H1 (cell line): ENCODE results near the gene RHOT1. TPM values are rescaled to one million over a fixed set of nuclear protein-coding genes. Genes with fewer than 3 reads are reported as not detected.

Source experiments
- SRF ChIP-seq: IDR thresholded peaks from 2 replicates; pipeline ENCODE4 v1.6.1; 2011; ENCODE audit warnings: mild to moderate bottlenecking, low read depth, low read length, moderate library complexity
- TBP ChIP-seq: IDR thresholded peaks from 2 replicates; pipeline ENCODE4 v1.6.1; 2011; ENCODE audit warnings: low read depth, low read length, improper control_type of control experiment
- ZNF274 ChIP-seq: IDR thresholded peaks from 2 replicates; pipeline ENCODE4 v1.7.0; 2012; ENCODE audit warnings: low read length, borderline replicate concordance; ENCODE audit errors: extremely low read depth
- polyA plus RNA-seq, 7 experiments: library from polyadenylated mRNA; depleted of rRNA in 3 of 7; stranded (reverse) in 5 of 7; unstranded in 2 of 7; fragments of >200 nt in 5 of 7; fragments of 200-250 nt in 2 of 7; gene quantifications; 1 replicate in 5 of 7; 2 replicates in 1 of 7; 4 replicates in 1 of 7; pipeline versions ENCODE4 v1.2.1 to v1.2.3, GENCODE V29; 2011 to 2013; ENCODE audit warnings: missing spikeins in 2 of 7, mixed read lengths in 2 of 7
- total RNA-seq: library from RNA; stranded (reverse); fragmentation: NEBNext Ultra II Directional; extraction: Animal tissue kit (Norgen Biotek cat#: 25700); gene quantifications from 2 replicates; pipeline ENCODE4 v1.2.1, GENCODE V29; 2021
- TF ChIP-seq, protein P1 (sequence below): IDR thresholded peaks from 2 replicates; pipeline ENCODE4 v1.6.1; 2012; ENCODE audit warnings: inconsistent platforms

The RHOT1 gene
- total and polyA plus RNA-seq, 2 of the 8 experiments (the other 6 are each of a cell fraction or from before 2014, with no cell fraction given): 34.2 to 38.2 TPM

DNA sequence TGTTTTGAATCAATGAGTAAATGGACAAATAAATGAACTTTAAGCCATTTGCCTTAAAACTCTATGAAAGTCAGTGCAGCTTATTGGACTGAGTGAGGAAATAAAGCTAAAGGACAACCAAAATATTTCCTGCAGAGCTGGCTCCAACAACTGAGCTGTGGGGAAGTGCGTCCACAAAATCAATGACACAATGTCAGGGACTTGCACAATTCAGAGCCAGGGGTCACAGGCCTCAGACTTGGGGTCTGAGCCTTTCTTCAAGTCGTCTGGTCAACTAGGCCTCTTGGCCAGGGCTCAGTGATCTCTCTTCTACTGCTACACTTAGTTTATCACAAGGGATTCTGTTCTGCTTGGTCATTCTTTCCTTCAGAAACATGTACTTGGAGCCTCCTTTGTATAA, 97.2 kb downstream of the RHOT1 start (continued):
- TF ChIP-seq TBP: no peak
- TF ChIP-seq, protein P1, sequence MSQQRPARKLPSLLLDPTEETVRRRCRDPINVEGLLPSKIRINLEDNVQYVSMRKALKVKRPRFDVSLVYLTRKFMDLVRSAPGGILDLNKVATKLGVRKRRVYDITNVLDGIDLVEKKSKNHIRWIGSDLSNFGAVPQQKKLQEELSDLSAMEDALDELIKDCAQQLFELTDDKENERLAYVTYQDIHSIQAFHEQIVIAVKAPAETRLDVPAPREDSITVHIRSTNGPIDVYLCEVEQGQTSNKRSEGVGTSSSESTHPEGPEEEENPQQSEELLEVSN: no peak
- no peak for TF ChIP-seq SRF
- TF ChIP-seq ZNF274: no peak
